ENCODE measurements around the gene POLR3GL. TPM values are rescaled to one million over a fixed set of nuclear protein-coding genes. Genes with fewer than 3 reads are reported as not detected.

POLR3GL gene
- polyA plus RNA-seq, 1 donor from 2014 or later, result 38.6 TPM

GRCh38 chr1:145997718-145998023, 33.2 kb downstream of the POLR3GL start:
- no peak for TF ChIP-seq TAF1 (IDR thresholded peaks at IDR 0.05; ENCODE audit: low read depth)
- no peak for TF ChIP-seq REST (IDR thresholded peaks at IDR 0.05; ENCODE audit: borderline replicate concordance)
- TF ChIP-seq CTCF (IDR thresholded peaks at IDR 0.05; ENCODE audit: poor library complexity, severe bottlenecking), result no peak
- TF ChIP-seq EZH2 (IDR thresholded peaks at IDR 0.05; ENCODE audit: borderline replicate concordance, insufficient read depth, low read length, poor library complexity, severe bottlenecking), result no peak
- no peak for TF ChIP-seq RAD21 (conservative IDR thresholded peaks at IDR 0.05)
- no peak for TF ChIP-seq MXI1 (conservative IDR thresholded peaks at IDR 0.05; ENCODE audit: poor library complexity, severe bottlenecking)
- no peak for TF ChIP-seq EP300 (conservative IDR thresholded peaks at IDR 0.05; ENCODE audit: poor library complexity, severe bottlenecking)
- Histone ChIP-seq H4K20me1 (ENCODE audit: insufficient read depth) (peaks cover 36% of the 10 kb centered on the region), H3K9ac (ENCODE audit: low read length) (peak overlapping the region; percentile 68), H3K36me3 (ENCODE audit: insufficient read depth, low read length) (peaks cover 21% of the 10 kb centered on the region), H3K9me2 (ENCODE audit: insufficient read depth, low read length) (no peaks in the 10 kb centered on the region), H3F3A (ENCODE audit: insufficient read depth, low read length, poor library complexity, severe bottlenecking) (peaks cover 3% of the 10 kb centered on the region), H3K79me2 (replicated peaks; ENCODE audit: insufficient read depth, low read length) (peaks cover 45% of the 10 kb centered on the region), H3K27ac (ENCODE audit: low read length) (peak overlapping the region; percentile 78), H3K27me3 (ENCODE audit: insufficient read depth, low read depth, low read length) (no peaks in the 10 kb centered on the region), H3K4me2 (ENCODE audit: low read length) (peak overlapping the region; percentile 85), H3K9me3 (ENCODE audit: low read length) (no peaks in the 10 kb centered on the region), H3K4me3 (ENCODE audit: low read length) (peak overlapping the region; percentile 79), H2AFZ (ENCODE audit: low read depth, low read length) (no peak overlapping the region)

DNA sequence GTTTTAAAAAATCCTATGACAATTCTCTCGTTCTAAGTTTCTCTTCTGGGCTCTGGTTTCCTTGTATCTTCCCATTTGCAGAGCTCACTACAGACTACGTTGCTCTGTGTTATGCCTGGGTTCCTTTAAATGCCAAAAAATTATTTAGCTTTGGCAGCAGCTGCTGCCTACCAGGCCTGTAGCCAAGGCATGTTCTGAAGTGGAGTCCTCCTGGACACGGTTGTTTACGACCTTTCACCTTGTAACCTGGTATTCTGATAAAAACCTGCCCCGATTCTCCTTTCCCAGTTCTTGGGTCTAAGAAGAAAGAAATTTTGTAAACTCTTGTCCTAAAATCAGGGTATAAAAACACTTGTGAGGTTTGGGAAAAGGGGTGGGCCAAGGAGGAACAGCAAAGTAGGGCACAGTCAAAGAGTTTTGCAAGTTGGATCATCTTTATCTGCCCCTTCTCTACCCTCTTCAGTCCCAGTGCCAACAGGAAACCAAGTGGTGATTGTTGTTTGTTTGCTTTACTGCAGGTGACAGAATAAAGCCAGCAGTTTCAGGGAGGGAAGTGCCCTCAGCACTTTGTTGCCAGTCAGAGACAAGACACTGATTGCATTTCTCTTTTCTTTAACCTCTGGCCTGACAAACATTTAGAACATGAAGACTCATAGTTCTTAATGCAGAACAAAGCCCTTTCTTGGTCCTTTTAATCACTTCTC, 35.0 kb downstream of the POLR3GL start:
- H3K9me3 ChIP-seq (ENCODE audit: low read length), result no peaks in the 10 kb centered on the region

More for the DNA sequence above, 35.0 kb downstream of the POLR3GL start:
- H2AFZ ChIP-seq (ENCODE audit: low read depth, low read length), result no peak overlapping the region
- H3K79me2 ChIP-seq (replicated peaks; ENCODE audit: insufficient read depth, low read length), result peaks cover 27% of the 10 kb centered on the region
- no peak overlapping the region for H3K4me2 ChIP-seq (ENCODE audit: low read length)
- H3K27me3 ChIP-seq (ENCODE audit: insufficient read depth, low read depth, low read length), result no peaks in the 10 kb centered on the region
- H4K20me1 ChIP-seq (ENCODE audit: insufficient read depth), result peaks cover 18% of the 10 kb centered on the region
- no peak overlapping the region for H3K27ac ChIP-seq (ENCODE audit: low read length)
- no peak overlapping the region for H3K9ac ChIP-seq (ENCODE audit: low read length)
- H3K4me3 ChIP-seq (ENCODE audit: low read length), result no peak overlapping the region
- H3F3A ChIP-seq (ENCODE audit: insufficient read depth, low read length, poor library complexity, severe bottlenecking), result no peaks in the 10 kb centered on the region
- no peaks in the 10 kb centered on the region for H3K9me2 ChIP-seq (ENCODE audit: insufficient read depth, low read length)
- H3K36me3 ChIP-seq (ENCODE audit: insufficient read depth, low read length), result peaks cover 5% of the 10 kb centered on the region
- TF ChIP-seq POLR2AphosphoS5 (IDR thresholded peaks at IDR 0.05) (no peak), RAD21 (conservative IDR thresholded peaks at IDR 0.05) (no peak), EP300 (conservative IDR thresholded peaks at IDR 0.05; ENCODE audit: poor library complexity, severe bottlenecking) (no peak), SMC3 (conservative IDR thresholded peaks at IDR 0.05; ENCODE audit: poor library complexity) (no peak), CTCF (IDR thresholded peaks at IDR 0.05; ENCODE audit: poor library complexity, severe bottlenecking) (no peak), TAF1 (IDR thresholded peaks at IDR 0.05; ENCODE audit: low read depth) (no peak), EZH2 (IDR thresholded peaks at IDR 0.05; ENCODE audit: borderline replicate concordance, insufficient read depth, low read length, poor library complexity, severe bottlenecking) (no peak), MXI1 (conservative IDR thresholded peaks at IDR 0.05; ENCODE audit: poor library complexity, severe bottlenecking) (no peak), REST (IDR thresholded peaks at IDR 0.05; ENCODE audit: borderline replicate concordance) (no peak)
